Erythroblast (primary cell): ENCODE results near the gene CCDC57.

Experiments
- GATA1 ChIP-seq: IDR thresholded peaks from 2 replicates; pipeline ENCODE4 v1.6.1; 2011; ENCODE audit warnings: low read depth, mild to moderate bottlenecking, control low read depth, low read length, moderate library complexity
- POLR2A ChIP-seq: IDR thresholded peaks from 2 replicates; pipeline ENCODE4 v1.6.1; 2011; ENCODE audit warnings: mild to moderate bottlenecking, low read length

GRCh38 chr17:82138511-82138992, 74.1 kb downstream of the CCDC57 start:
- TF ChIP-seq POLR2A (no peak), GATA1 (no peak)
